Coronary artery (tissue), 2 donors: Measurements from ENCODE around the gene STRA6.

Experiments
- DNase-seq: peaks from one replicate; pipeline ENCODE4 v3.0.0-alpha.2; 2017; ENCODE audit warnings: low spot score
- H3K27ac ChIP-seq, 2 donors: fragments of 200-600 bp; sonication (generic); one replicate each; pipeline ENCODE4 v1.5.1; 2016 to 2019
- H3K4me3 ChIP-seq: fragments of 200-600 bp; sonication (generic); 2 replicates; pipeline ENCODE4 v1.5.1; 2016; ENCODE audit warnings: mild to moderate bottlenecking, moderate library complexity
- CTCF ChIP-seq: fragments of 200-600 bp; sonication (generic); IDR thresholded peaks from one replicate; pipeline ENCODE4 v1.5.1; 2019; ENCODE audit warnings: antibody characterized with exemption

STRA6 gene

DNA sequence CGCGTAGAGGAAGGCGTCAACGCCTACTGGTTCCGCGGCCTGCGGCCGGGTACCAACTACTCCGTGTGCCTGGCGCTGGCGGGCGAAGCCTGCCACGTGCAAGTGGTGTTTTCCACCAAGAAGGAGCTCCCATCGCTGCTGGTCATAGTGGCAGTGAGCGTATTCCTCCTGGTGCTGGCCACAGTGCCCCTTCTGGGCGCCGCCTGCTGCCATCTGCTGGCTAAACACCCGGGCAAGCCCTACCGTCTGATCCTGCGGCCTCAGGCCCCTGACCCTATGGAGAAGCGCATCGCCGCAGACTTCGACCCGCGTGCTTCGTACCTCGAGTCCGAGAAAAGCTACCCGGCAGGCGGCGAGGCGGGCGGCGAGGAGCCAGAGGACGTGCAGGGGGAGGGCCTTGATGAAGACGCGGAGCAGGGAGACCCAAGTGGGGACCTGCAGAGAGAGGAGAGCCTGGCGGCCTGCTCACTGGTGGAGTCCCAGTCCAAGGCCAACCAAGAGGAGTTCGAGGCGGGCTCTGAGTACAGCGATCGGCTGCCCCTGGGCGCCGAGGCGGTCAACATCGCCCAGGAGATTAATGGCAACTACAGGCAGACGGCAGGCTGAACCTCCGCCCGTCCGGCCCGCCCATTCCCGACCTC, 68.1 kb downstream of the STRA6 start:
- no peak for DNase-seq

GRCh38 chr15:74133694-74134386, 68.7 kb downstream of the STRA6 start:
- H3K27ac ChIP-seq = no peak overlapping the region
- DNase-seq = no peak
- H3K4me3 ChIP-seq = no peak overlapping the region
- no peak for TF ChIP-seq CTCF

More for the DNA sequence above, 68.1 kb downstream of the STRA6 start:
- no peak for TF ChIP-seq CTCF
- Histone ChIP-seq H3K27ac (no peak overlapping the region), H3K4me3 (no peak overlapping the region)

- Histone ChIP-seq H3K4me3 (no peak overlapping the region), H3K27ac (no peak overlapping the region)
- no peak for TF ChIP-seq CTCF
- no peak for DNase-seq
Observed at GRCh38 chr15:74132681-74133651, 69.6 kb downstream of the STRA6 start.

GRCh38 chr15:74131628-74132413, 70.8 kb downstream of the STRA6 start:
- Histone ChIP-seq H3K4me3 (no peak overlapping the region), H3K27ac (no peak overlapping the region)
- no peak for TF ChIP-seq CTCF
- no peak for DNase-seq

- Histone ChIP-seq H3K4me3 (no peak overlapping the region), H3K27ac (no peak overlapping the region)
- no peak for TF ChIP-seq CTCF
- DNase-seq = no peak
Observed at GRCh38 chr15:74130849-74131627, 71.5 kb downstream of the STRA6 start.
